ENCODE measurements around the gene VWF.

GRCh38 chr12:6052940-6053329, 71.5 kb downstream of the VWF start:
- TF ChIP-seq CTCF (IDR thresholded peaks at IDR 0.05; ENCODE audit: low read depth, low read length) (no peak), EZH2phosphoT487 (IDR thresholded peaks at IDR 0.05; ENCODE audit: low read depth) (no peak)
